Activated CD4-positive, alpha-beta T cell treated with anti-CD3 and anti-CD28 coated beads, Interleukin-2, Interleukin-4, amounts not matched to agents 100 ng/mL and 50 ng/mL, durations not matched to agents 16 hours and 8 hours (primary cell): ENCODE results near the gene RSPO4.

Source experiments
- DNase-seq: peaks from one replicate; pipeline ENCODE4 v3.0.0-alpha.2; 2020; ENCODE audit warnings: low spot score

The RSPO4 gene

DNA sequence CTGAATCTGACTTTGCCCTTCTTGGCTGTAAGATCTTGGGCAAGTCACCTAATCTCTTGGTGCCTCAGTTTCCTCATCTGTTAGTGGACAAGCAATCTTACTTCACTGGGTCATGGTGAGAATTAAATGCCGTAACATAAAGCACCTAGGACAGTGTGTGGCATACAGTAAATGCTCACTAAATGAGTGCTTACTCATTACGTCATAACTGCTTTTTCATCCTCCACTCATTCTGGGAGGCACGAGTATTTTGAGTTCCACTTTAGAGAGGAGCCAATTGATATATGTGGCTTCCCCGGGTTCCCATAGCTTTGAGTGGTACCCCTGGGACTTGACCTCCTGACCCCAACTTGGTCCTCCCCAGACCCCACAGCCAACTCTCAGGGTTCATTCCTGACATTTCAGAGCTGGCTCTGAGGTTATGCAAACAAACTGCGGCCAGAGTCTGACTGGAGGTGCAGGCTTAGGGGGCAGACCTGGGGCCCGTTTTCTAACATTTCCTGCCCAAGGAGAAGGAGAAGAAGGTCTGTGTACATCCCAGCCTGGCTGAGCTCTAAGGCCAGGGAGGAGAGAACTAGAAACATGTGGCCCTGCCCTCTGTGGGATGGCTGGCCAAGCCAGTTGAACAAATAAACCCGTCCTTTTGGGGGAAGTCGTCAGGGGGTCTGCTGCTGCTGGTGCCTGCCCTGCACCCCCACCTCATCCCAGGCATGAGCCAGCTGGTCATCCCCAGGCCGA is 91.8 kb downstream of the RSPO4 start:
- DNase-seq, result no peak

DNA sequence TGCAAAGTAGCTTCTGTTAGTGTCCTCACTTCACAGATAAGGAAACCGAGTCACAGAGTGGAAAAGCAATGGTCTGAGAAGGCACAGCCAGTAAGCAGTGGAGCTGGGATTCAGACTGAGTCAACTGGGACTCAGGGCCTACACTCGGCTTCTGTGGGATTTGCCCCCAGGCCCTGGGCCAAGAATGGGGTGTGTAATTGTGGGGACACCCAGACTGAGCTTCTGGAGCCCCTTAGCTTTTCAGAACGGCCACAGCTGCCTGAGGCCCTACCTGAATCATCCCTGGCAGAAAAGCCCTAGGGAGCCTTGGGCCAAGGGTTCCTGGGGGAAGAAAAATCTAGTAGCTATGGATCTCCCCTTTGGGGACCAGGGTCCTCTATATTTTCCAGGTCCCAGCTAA is 92.5 kb downstream of the RSPO4 start:
- no peak for DNase-seq
